HCT116 (cell line): ENCODE measurements around the gene MYO1B. TPM values are rescaled to one million over a fixed set of nuclear protein-coding genes. Genes with fewer than 3 reads are reported as not detected.

Experiments used
- ATAC-seq: fragments of 200-7000 bp; cut with Tn5 transposase; 2 replicates; pipeline ENCODE4 v1.9.1; 2020; ENCODE audit warnings: mild to moderate bottlenecking, moderate library complexity
- BruUV-seq: library from RNA; stranded (reverse); fragments of 400-500 nt; replicated peaks from 2 replicates; lab custom pipeline; 2021; lab: Mats Ljungman, UMichigan
- CTCF ChIA-PET: fragments of 300-600 bp; sonication (Branson Sonifier 250); formaldehyde crosslinking; loops from one replicate; lab custom pipeline; 2021; ENCODE audit warnings: antibody characterized with exemption; lab: Charles Lee
- POLR2A ChIA-PET: fragments of 300-600, 350-600 bp; sonication (Branson Sonifier 250); formaldehyde crosslinking; loops from one replicate; lab custom pipeline; 2021; ENCODE audit warnings: antibody characterized with exemption; lab: Charles Lee
- RAD21 ChIA-PET, 2 experiments: fragments of 300-600 bp; sonication (Branson Sonifier 250); formaldehyde crosslinking; loops; one replicate each; lab custom pipeline; 2023; ENCODE audit warnings: low total read pairs in 2 of 2; ENCODE audit not compliant: uncharacterized antibody in 2 of 2, unreplicated experiment in 2 of 2, low non-redundant PET in 1 of 2; lab: Charles Lee
- DNase-seq: peaks from one replicate; pipeline ENCODE4 v3.0.0-alpha.2; 2010; ENCODE audit warnings: low read depth, low spot score
- H2AFZ ChIP-seq: fragments of 200-600 bp; shearing (Covaris generic), sonication (generic); 2 replicates; pipeline ENCODE4 v1.6.1; 2017; ENCODE audit warnings: low read depth, mixed run types, mixed read lengths, antibody characterized with exemption, low read length; ENCODE audit not compliant: poor library complexity, severe bottlenecking
- H3K27ac ChIP-seq: 2 replicates; pipeline ENCODE4 v1.5.1; 2012; ENCODE audit warnings: low read depth, low read length
- H3K27me3 ChIP-seq: fragments of 200-600 bp; sonication (generic); 2 replicates; pipeline ENCODE4 v1.6.1; 2016; ENCODE audit warnings: mixed run types, low read length, mixed read lengths; ENCODE audit not compliant: insufficient read depth
- H3K36me3 ChIP-seq, 2 experiments: fragments of 200-500 bp in 1 of 2; fragments of 200-600 bp in 1 of 2; sonication (Bioruptor generic) in 1 of 2; sonication (generic) in 1 of 2; 2 replicates each; pipeline versions ENCODE4 v1.5.1 to v1.6.1; 2014 to 2016; ENCODE audit warnings: low read length in 2 of 2, inconsistent platforms in 1 of 2, mixed read lengths in 1 of 2, mixed run types in 1 of 2; ENCODE audit not compliant: insufficient read depth in 2 of 2, control insufficient read depth in 1 of 2
- H3K4me1 ChIP-seq, 2 experiments: fragments of 200-600 bp in 1 of 2; sonication (generic) in 1 of 2; 2 replicates each; pipeline versions ENCODE4 v1.5.1 to v1.6.1; 2012 to 2017; ENCODE audit warnings: low read length in 2 of 2, inconsistent platforms in 1 of 2, mild to moderate bottlenecking in 1 of 2, mixed read lengths in 1 of 2, mixed run types in 1 of 2, moderate library complexity in 1 of 2; ENCODE audit not compliant: insufficient read depth in 2 of 2, control insufficient read depth in 1 of 2
- H3K4me2 ChIP-seq: fragments of 200-600 bp; sonication (generic); 2 replicates; pipeline ENCODE4 v1.6.1; 2017; ENCODE audit warnings: mixed run types, low read length, mixed read lengths
- H3K4me3 ChIP-seq, 2 experiments: fragments of 200-600 bp in 1 of 2; sonication (generic) in 1 of 2; replicated peaks in 1 of 2; 2 replicates each; pipeline ENCODE4 v1.5.1; 2011 to 2016; ENCODE audit warnings: low read length in 2 of 2, control low read depth in 1 of 2, low read depth in 1 of 2, mild to moderate bottlenecking in 1 of 2, mixed read lengths in 1 of 2, mixed run types in 1 of 2
- H3K79me2 ChIP-seq: fragments of 200-600 bp; sonication (generic); 2 replicates; pipeline ENCODE4 v1.6.1; 2017; ENCODE audit warnings: mild to moderate bottlenecking, mixed run types, low read length, moderate library complexity, mixed read lengths; ENCODE audit not compliant: insufficient read depth
- H3K9ac ChIP-seq: fragments of 200-600 bp; sonication (generic); 2 replicates; pipeline ENCODE4 v1.6.1; 2016; ENCODE audit warnings: low read length, mixed read lengths
- H3K9me2 ChIP-seq: fragments of 200-600 bp; sonication (generic), shearing (Covaris generic); 2 replicates; pipeline ENCODE4 v1.6.1; 2017; ENCODE audit warnings: mixed run types, mild to moderate bottlenecking, moderate library complexity; ENCODE audit not compliant: insufficient read depth
- H3K9me3 ChIP-seq, 2 experiments: fragments of 200-500 bp in 1 of 2; fragments of 200-600 bp in 1 of 2; sonication (Bioruptor generic) in 1 of 2; sonication (generic) in 1 of 2; 2 replicates each; pipeline ENCODE4 v1.6.1; 2014 to 2017; ENCODE audit warnings: low read length in 2 of 2, mixed read lengths in 2 of 2, inconsistent platforms in 1 of 2, low read depth in 1 of 2, mild to moderate bottlenecking in 1 of 2, mixed run types in 1 of 2, moderate library complexity in 1 of 2; ENCODE audit not compliant: control insufficient read depth in 1 of 2, insufficient read depth in 1 of 2
- H4K20me1 ChIP-seq: fragments of 200-600 bp; sonication (generic), shearing (Covaris generic); 2 replicates; pipeline ENCODE4 v1.6.1; 2017; ENCODE audit warnings: mixed run types, mild to moderate bottlenecking, moderate library complexity; ENCODE audit not compliant: insufficient read depth
- CBX3 ChIP-seq: IDR thresholded peaks from 2 replicates; pipeline ENCODE4 v1.6.1; 2012; ENCODE audit warnings: low read depth
- CEBPB ChIP-seq: IDR thresholded peaks from 2 replicates; pipeline ENCODE4 v1.6.1; 2012; ENCODE audit warnings: low read depth
- EGR1 ChIP-seq: IDR thresholded peaks from 2 replicates; pipeline ENCODE4 v1.6.1; 2012; ENCODE audit warnings: low read depth
- ELF1 ChIP-seq: IDR thresholded peaks from 2 replicates; pipeline ENCODE4 v1.6.1; 2012; ENCODE audit warnings: low read depth, borderline replicate concordance
- EZH2 ChIP-seq: fragments of 200-600 bp; sonication (generic); IDR thresholded peaks from 2 replicates; pipeline ENCODE4 v1.6.1; 2017; ENCODE audit warnings: antibody characterized with exemption, mixed run types
- EZH2phosphoT487 ChIP-seq: fragments of 200-600 bp; IDR thresholded peaks from 2 replicates; pipeline ENCODE4 v1.6.1; 2018; ENCODE audit warnings: antibody characterized with exemption, borderline replicate concordance
- FOSL1 ChIP-seq: IDR thresholded peaks from 2 replicates; pipeline ENCODE4 v1.6.1; 2012; ENCODE audit warnings: low read depth
- POLR2AphosphoS5 ChIP-seq: IDR thresholded peaks from 2 replicates; pipeline ENCODE4 v1.6.1; 2011; ENCODE audit warnings: mild to moderate bottlenecking, low read depth, low read length, moderate library complexity
- RAD21 ChIP-seq: IDR thresholded peaks from 2 replicates; pipeline ENCODE4 v1.6.1; 2012; ENCODE audit warnings: low read depth, mild to moderate bottlenecking
- SP1 ChIP-seq: IDR thresholded peaks from 2 replicates; pipeline ENCODE4 v1.6.1; 2012; ENCODE audit warnings: low read depth
- SRF ChIP-seq: IDR thresholded peaks from 2 replicates; pipeline ENCODE4 v1.6.1; 2012; ENCODE audit warnings: low read depth
- TCF7L2 ChIP-seq: IDR thresholded peaks from 2 replicates; pipeline ENCODE4 v1.7.0; 2011; ENCODE audit warnings: borderline replicate concordance, inconsistent platforms; ENCODE audit not compliant: insufficient read depth, insufficient read length; ENCODE audit errors: extremely low read depth
- YY1 ChIP-seq: IDR thresholded peaks from 2 replicates; pipeline ENCODE4 v1.6.1; 2011; ENCODE audit warnings: low read length, low read depth, moderate library complexity, mild to moderate bottlenecking; ENCODE audit not compliant: insufficient replicate concordance; ENCODE audit errors: extremely low read depth
- ZFX ChIP-seq: fragments of 450-650 bp; IDR thresholded peaks from 2 replicates; pipeline ENCODE4 v1.6.1; 2017
- ZNF274 ChIP-seq: fragments of 200-500 bp; sonication (Bioruptor generic); IDR thresholded peaks from 2 replicates; pipeline ENCODE4 v1.6.1; 2014; ENCODE audit warnings: mild to moderate bottlenecking, low read depth, low read length, inconsistent platforms
- intact Hi-C: fragments of 100-400 bp; cut with micrococcal nuclease; formaldehyde crosslinking; loops from 2 replicates; pipeline ENCODE4 v1.10.0; 2022
- total RNA-seq: library from RNA; stranded (reverse); gene quantifications from one replicate; pipeline ENCODE4 v1.2.1, GENCODE V29; 2021; ENCODE audit not compliant: unreplicated experiment
- TF ChIP-seq, protein P1 (sequence below): IDR thresholded peaks from 2 replicates; pipeline ENCODE4 v1.6.1; 2011; ENCODE audit warnings: mild to moderate bottlenecking, low read length, moderate library complexity; ENCODE audit not compliant: insufficient replicate concordance; ENCODE audit errors: extremely low read depth
- TF ChIP-seq, protein P2 (sequence below): IDR thresholded peaks from 2 replicates; pipeline ENCODE4 v1.6.1; 2012
- TF ChIP-seq, protein P3 (sequence below): IDR thresholded peaks from 2 replicates; pipeline ENCODE4 v1.6.1; 2012; ENCODE audit warnings: low read depth

The MYO1B gene
- total RNA-seq, 1 experiment from 2014 or later = 51.7 TPM

DNA sequence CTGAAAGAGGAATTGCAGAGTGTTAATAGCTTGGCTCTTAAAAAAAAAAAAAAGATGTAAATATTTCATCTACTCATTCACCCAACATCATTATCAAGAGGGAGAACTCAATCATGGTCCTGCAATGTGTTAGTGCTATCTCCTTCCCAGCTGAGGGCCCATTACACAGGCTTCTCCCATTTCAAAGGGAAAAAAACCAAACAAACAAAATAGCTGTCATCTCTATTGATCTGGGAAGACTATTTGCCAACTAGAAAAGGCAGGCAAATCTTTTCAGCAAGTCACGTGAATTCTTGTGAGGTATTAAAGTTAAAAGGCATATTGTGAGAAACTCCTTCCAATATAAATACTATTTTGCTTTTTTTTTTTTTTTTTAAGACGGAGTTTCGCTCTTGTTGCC, 194.3 kb downstream of the MYO1B start:
- H3K27me3 ChIP-seq = no peaks in the 10 kb centered on the region
- H2AFZ ChIP-seq = no peak overlapping the region
- H3K79me2 ChIP-seq = no peaks in the 10 kb centered on the region
- no peaks in the 10 kb centered on the region for H3K9me3 ChIP-seq
- H3K27ac ChIP-seq = no peak overlapping the region
- ChIA-PET RAD21 (no interaction called here), POLR2A (no interaction called here), CTCF (no interaction called here)
- H3K9me2 ChIP-seq = no peaks in the 10 kb centered on the region
- H3K4me1 ChIP-seq = no peaks in the 10 kb centered on the region
- BruUV-seq = no TSS peak
- DNase-seq (no peak), ATAC-seq (no peak)
- no peak overlapping the region for H3K4me2 ChIP-seq
- no peak overlapping the region for H3K9ac ChIP-seq
- no peak overlapping the region for H3K4me3 ChIP-seq
- H4K20me1 ChIP-seq = no peaks in the 10 kb centered on the region
- no peaks in the 10 kb centered on the region for H3K36me3 ChIP-seq
- TF ChIP-seq EZH2phosphoT487 (no peak), ZNF274 (no peak), FOSL1 (no peak), YY1 (no peak), TCF7L2 (no peak), CEBPB (no peak), ELF1 (no peak), POLR2AphosphoS5 (no peak), RAD21 (no peak), EZH2 (no peak), SP1 (no peak), SRF (no peak), CBX3 (no peak), ZFX (no peak), EGR1 (no peak)
- TF ChIP-seq, protein P1, sequence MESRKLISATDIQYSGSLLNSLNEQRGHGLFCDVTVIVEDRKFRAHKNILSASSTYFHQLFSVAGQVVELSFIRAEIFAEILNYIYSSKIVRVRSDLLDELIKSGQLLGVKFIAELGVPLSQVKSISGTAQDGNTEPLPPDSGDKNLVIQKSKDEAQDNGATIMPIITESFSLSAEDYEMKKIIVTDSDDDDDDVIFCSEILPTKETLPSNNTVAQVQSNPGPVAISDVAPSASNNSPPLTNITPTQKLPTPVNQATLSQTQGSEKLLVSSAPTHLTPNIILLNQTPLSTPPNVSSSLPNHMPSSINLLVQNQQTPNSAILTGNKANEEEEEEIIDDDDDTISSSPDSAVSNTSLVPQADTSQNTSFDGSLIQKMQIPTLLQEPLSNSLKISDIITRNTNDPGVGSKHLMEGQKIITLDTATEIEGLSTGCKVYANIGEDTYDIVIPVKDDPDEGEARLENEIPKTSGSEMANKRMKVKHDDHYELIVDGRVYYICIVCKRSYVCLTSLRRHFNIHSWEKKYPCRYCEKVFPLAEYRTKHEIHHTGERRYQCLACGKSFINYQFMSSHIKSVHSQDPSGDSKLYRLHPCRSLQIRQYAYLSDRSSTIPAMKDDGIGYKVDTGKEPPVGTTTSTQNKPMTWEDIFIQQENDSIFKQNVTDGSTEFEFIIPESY = no peak
- TF ChIP-seq, protein P2, sequence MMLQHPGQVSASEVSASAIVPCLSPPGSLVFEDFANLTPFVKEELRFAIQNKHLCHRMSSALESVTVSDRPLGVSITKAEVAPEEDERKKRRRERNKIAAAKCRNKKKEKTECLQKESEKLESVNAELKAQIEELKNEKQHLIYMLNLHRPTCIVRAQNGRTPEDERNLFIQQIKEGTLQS = no peak
- TF ChIP-seq, protein P3, sequence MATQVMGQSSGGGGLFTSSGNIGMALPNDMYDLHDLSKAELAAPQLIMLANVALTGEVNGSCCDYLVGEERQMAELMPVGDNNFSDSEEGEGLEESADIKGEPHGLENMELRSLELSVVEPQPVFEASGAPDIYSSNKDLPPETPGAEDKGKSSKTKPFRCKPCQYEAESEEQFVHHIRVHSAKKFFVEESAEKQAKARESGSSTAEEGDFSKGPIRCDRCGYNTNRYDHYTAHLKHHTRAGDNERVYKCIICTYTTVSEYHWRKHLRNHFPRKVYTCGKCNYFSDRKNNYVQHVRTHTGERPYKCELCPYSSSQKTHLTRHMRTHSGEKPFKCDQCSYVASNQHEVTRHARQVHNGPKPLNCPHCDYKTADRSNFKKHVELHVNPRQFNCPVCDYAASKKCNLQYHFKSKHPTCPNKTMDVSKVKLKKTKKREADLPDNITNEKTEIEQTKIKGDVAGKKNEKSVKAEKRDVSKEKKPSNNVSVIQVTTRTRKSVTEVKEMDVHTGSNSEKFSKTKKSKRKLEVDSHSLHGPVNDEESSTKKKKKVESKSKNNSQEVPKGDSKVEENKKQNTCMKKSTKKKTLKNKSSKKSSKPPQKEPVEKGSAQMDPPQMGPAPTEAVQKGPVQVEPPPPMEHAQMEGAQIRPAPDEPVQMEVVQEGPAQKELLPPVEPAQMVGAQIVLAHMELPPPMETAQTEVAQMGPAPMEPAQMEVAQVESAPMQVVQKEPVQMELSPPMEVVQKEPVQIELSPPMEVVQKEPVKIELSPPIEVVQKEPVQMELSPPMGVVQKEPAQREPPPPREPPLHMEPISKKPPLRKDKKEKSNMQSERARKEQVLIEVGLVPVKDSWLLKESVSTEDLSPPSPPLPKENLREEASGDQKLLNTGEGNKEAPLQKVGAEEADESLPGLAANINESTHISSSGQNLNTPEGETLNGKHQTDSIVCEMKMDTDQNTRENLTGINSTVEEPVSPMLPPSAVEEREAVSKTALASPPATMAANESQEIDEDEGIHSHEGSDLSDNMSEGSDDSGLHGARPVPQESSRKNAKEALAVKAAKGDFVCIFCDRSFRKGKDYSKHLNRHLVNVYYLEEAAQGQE = no peak
- intact Hi-C loops = no loop called here
